Vagina (tissue), 2 donors: ENCODE measurements around the gene GOLT1A. TPM values are rescaled to one million over a fixed set of nuclear protein-coding genes. Genes with fewer than 3 reads are reported as not detected.

Experiments used
- DNase-seq, 2 donors: peaks; one replicate each; pipeline ENCODE4 v3.0.0-alpha.2; 2017; ENCODE audit errors: extremely low spot score in 2 of 2
- H3K27ac ChIP-seq: fragments of 200-600 bp; sonication (generic); one replicate; pipeline ENCODE4 v1.5.1; 2019
- H3K27me3 ChIP-seq: fragments of 200-600 bp; sonication (generic); one replicate; pipeline ENCODE4 v1.5.1; 2019
- H3K36me3 ChIP-seq, 2 donors: fragments of 200-600 bp; sonication (generic); one replicate each; pipeline ENCODE4 v1.5.1; 2017 to 2019
- H3K4me1 ChIP-seq: fragments of 200-600 bp; sonication (generic); one replicate; pipeline ENCODE4 v1.5.1; 2019
- H3K4me3 ChIP-seq, 2 donors: fragments of 200-600 bp; sonication (generic); 1 replicate in 1 of 2; 2 replicates in 1 of 2; pipeline ENCODE4 v1.5.1; 2016 to 2019
- H3K9me3 ChIP-seq: fragments of 200-600 bp; sonication (generic); one replicate; pipeline ENCODE4 v1.5.1; 2019
- CTCF ChIP-seq, 3 experiments: fragments of 450-650 bp in 2 of 3; fragments of 200-600 bp in 1 of 3; sonication (generic) in 1 of 3; IDR thresholded peaks; one replicate each; pipeline ENCODE4 v1.5.1; 2017 to 2019; ENCODE audit warnings: antibody characterized with exemption in 3 of 3, mild to moderate bottlenecking in 2 of 3, moderate library complexity in 2 of 3
- POLR2A ChIP-seq, 2 donors: fragments of 450-650 bp; IDR thresholded peaks; one replicate each; pipeline ENCODE4 v1.6.1; 2017; ENCODE audit warnings: antibody characterized with exemption in 2 of 2, mild to moderate bottlenecking in 2 of 2, moderate library complexity in 2 of 2
- POLR2AphosphoS5 ChIP-seq, 2 donors: sonication (generic); formaldehyde crosslinking; IDR thresholded peaks; one replicate each; pipeline ENCODE4 v1.9.0; 2017; ENCODE audit warnings: antibody characterized with exemption in 2 of 2, mild to moderate bottlenecking in 2 of 2, low read depth in 1 of 2; ENCODE audit not compliant: insufficient read depth in 1 of 2
- intact Hi-C: fragments of 100-400 bp; cut with DNase I; formaldehyde crosslinking; loops from one replicate; pipeline ENCODE4 v1.15.1; 2023
- total RNA-seq: library from RNA; depleted of rRNA; stranded (reverse); fragments of >200 nt; gene quantifications from one replicate; pipeline ENCODE4 v1.2.3, GENCODE V29; 2016

Gene GOLT1A
- not detected for total RNA-seq

- Histone ChIP-seq H3K9me3 (no peaks in the 10 kb centered on the region), H3K4me3 (peak within 1 kb of the TSS in 1 of 2 donors; percentile 22), H3K36me3 (no peaks in the 10 kb centered on the region), H3K27me3 (no peaks in the 10 kb centered on the region), H3K27ac (no peak within 1 kb of the TSS), H3K4me1 (peaks cover 8% of the 10 kb centered on the region)
- intact Hi-C loops, result loop anchor here (5.0 kb wide), 1 partner anchor 52 kb away; no protein-coding TSS in a partner anchor
- no peak for DNase-seq
- TF ChIP-seq CTCF (IDR thresholded peaks at IDR 0.05), result peak; percentile 25 to 75 (median 47)
- peak in 1 of 2 donors; percentile 20 for TF ChIP-seq POLR2AphosphoS5 (IDR thresholded peaks at IDR 0.05; ENCODE audit: insufficient read depth in 1 of 2, low read depth in 1 of 2)
- no peak for TF ChIP-seq POLR2A (IDR thresholded peaks at IDR 0.05)
Observed at GRCh38 chr1:204213668-204214662, at the start of gene GOLT1A. GOLT1A (minus strand) TSS chr1:204213988; CDS start chr1:204213906, 82 bp downstream.

GRCh38 chr1:204263254-204263910 is 49.6 kb upstream of the GOLT1A start:
- no peaks in the 10 kb centered on the region for H3K4me1 ChIP-seq
- intact Hi-C loops, result loop anchor here (5.0 kb wide), 1 partner anchor 99 kb away; no protein-coding TSS in a partner anchor
- no peak overlapping the region for H3K27ac ChIP-seq
- H3K4me3 ChIP-seq, result no peak overlapping the region
- DNase-seq, result no peak
- H3K27me3 ChIP-seq, result no peaks in the 10 kb centered on the region
- no peaks in the 10 kb centered on the region for H3K36me3 ChIP-seq
- no peak for TF ChIP-seq CTCF (IDR thresholded peaks at IDR 0.05)
- TF ChIP-seq POLR2A (IDR thresholded peaks at IDR 0.05), result no peak
- no peak for TF ChIP-seq POLR2AphosphoS5 (IDR thresholded peaks at IDR 0.05; ENCODE audit: insufficient read depth in 1 of 2, low read depth in 1 of 2)
- H3K9me3 ChIP-seq, result no peaks in the 10 kb centered on the region

- no peak overlapping the region for H3K27ac ChIP-seq
- intact Hi-C loops, result loop anchor here (5.0 kb wide), 1 partner anchor 100 kb away; no protein-coding TSS in a partner anchor
Observed at GRCh38 chr1:204262506-204263253, 48.9 kb upstream of the GOLT1A start.

More at GRCh38 chr1:204262506-204263253, 48.9 kb upstream of the GOLT1A start:
- H3K9me3 ChIP-seq, result no peaks in the 10 kb centered on the region
- H3K27me3 ChIP-seq, result no peaks in the 10 kb centered on the region
- no peaks in the 10 kb centered on the region for H3K36me3 ChIP-seq
- TF ChIP-seq POLR2AphosphoS5 (IDR thresholded peaks at IDR 0.05; ENCODE audit: insufficient read depth in 1 of 2, low read depth in 1 of 2), result no peak
- TF ChIP-seq POLR2A (IDR thresholded peaks at IDR 0.05), result no peak
- TF ChIP-seq CTCF (IDR thresholded peaks at IDR 0.05), result no peak
- no peak for DNase-seq
- no peaks in the 10 kb centered on the region for H3K4me1 ChIP-seq
- no peak overlapping the region for H3K4me3 ChIP-seq
